GM21717 (cell line): ENCODE results near the gene THSD7A.

Experiments used
- ATAC-seq: cut with Tn5 transposase; IDR thresholded peaks from one replicate; pipeline ENCODE4 v1.9.1; 2021; ENCODE audit warnings: mild to moderate bottlenecking, moderate library complexity; ENCODE audit not compliant: unreplicated experiment

THSD7A gene

GRCh38 chr7:11751315-11751714 lies 80.7 kb downstream of the THSD7A start:
- ATAC-seq, result no peak

- no peak for ATAC-seq
These were observed 81.8 kb downstream of the THSD7A start for GRCh38 chr7:11750191-11750590.

DNA sequence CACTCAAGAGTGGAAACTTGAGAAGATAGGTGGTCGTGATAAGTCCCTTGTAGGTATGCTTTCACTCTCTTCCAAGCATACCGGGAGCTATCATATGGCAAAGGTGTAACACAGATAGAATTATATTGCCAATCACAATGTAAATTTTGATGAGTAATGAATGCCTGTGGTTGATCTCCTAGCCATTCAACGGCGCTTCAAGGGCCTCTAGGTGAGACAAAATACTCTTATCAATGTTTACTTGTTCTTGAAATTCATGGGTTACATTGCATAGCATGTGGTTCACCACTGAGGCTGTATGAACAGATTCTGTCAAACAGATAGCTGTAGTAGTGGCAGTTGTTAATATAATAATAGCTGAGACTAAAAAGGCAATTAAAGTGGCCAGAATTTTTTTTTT lies 82.4 kb downstream of the THSD7A start:
- ATAC-seq, result no peak

DNA sequence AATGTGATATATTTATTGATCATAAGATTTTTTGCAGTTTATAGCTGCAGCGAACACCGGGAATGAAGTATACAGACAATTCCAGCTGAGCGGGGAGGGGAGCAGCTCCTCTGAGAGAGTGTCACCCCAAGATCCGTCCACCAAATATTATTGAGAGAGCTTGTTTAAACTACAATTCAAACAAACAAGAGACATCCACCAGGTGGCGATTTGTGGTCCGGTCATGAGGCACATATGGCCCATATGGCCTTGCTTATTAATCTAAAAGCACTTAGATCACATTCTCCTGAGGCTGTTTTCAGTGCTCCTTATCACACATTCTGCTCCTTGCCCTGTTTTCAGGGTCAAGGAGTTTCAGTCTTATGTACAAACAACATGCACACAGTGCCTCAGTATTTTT lies 83.1 kb downstream of the THSD7A start:
- no peak for ATAC-seq

DNA sequence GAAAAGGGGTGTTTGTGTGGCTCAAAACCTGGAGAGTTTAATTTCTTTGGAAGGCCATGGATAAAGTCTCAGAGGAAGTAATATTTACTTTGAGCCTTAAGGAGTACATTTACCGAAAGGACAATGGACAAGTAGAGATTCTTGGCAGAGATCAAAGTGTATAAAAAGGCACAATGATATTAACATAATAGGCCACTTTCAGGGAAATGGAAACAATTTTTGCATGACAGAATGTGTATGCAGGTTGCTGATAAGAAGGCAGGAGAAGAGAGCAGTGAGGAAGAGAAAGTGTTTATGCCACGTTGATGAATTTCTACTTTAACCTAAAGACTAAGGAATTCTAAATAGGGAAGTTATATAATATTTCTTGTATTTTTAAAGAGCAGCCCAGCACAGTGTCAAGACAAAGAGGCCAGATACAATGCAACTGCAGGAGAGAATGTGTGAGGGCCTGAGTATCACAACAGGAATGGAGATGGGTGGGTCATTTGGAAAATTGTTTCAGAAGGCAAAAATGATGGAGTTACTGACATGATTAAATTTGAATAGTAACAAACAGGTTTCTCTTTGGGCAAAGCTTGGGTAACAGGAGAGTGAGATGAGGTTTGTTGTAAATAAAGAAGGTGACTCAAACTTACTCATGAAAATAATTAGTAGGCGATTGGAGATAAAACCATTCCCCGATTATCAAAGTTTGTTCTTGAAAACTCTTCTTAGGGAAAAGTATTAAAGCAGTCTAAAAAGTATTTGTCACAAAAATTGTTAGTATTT lies 84.1 kb downstream of the THSD7A start:
- no peak for ATAC-seq

DNA sequence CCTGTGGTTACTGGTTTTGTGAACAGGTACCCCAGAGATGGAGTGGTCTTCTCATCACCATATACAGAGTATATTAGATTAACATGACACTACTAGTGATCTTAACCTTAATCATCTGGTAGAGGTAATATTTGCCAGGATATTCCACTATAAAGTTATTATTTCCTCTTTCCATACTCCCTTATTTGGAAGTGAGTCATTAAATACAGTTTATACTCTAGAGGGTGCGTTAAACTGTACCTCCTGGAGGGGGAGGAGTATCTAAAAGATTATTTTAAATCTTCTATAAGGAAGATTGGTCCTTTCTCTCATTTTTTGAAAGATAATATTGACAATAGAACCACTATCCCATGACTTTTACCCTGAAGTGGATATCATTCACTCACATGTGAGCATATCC lies 85.4 kb downstream of the THSD7A start:
- ATAC-seq, result no peak

DNA sequence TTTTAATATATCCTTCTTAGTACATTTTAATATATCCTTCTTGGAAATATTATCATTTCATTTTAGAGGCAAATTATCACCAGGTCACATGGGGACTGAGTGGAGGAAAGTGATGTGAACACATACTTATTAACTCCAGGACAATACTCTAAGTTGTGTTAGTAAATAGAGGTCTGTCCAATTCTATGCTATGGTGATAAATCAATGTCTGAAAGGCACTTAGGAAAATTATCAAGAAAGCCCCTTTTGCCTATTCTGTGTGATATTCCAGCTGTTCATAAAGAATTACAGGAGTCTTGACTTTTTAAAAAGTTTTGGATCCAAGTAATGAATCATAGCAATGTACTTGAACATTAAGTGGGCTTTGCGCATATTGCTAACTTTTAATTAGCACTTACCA lies 88.5 kb downstream of the THSD7A start:
- no peak for ATAC-seq

GRCh38 chr7:11743016-11743415 lies 89.0 kb downstream of the THSD7A start:
- ATAC-seq, result no peak

- no peak for ATAC-seq
These were observed 89.5 kb downstream of the THSD7A start for GRCh38 chr7:11742496-11742895.

- no peak for ATAC-seq
These were observed 94.3 kb downstream of the THSD7A start for GRCh38 chr7:11737723-11738122.

DNA sequence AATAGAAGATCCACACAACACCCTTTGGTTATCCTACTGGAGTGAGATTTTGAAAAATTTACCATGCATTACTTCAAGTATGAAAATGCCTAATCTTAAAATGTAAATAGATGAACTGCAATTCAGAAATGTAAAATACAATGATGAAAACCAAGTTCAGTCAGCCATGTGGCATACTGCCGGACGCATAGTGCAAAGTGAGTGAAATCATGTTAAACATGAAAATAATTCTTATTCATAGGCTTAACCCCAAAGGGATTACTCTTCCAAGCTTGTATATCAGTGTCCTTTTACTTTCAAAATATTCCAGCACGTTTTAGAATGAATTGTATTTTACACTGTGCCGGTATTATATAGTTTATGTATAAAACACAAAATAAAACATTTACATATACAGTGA lies 99.8 kb downstream of the THSD7A start:
- no peak for ATAC-seq

DNA sequence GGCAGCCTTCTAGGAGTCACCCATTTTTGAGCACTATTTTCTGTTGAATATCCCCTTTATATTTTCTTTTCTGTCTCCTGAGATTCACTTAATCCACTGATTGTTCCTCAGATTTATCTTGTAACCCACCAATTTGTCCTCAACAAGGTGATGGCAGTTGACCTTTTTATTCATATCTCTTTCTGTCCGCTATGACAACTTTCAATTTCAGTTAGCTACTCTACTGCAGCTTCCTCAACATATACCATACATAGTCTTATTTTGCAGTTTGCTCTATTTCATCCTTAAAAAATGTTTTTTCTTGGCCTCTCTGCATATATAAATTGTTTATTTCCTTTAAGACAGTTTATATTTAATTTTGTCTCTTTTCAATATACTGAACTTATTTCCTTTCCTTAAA lies 101.3 kb downstream of the THSD7A start:
- ATAC-seq, result no peak

GRCh38 chr7:11727864-11728263 lies 104.1 kb downstream of the THSD7A start:
- no peak for ATAC-seq

GRCh38 chr7:11726794-11727155 lies 105.2 kb downstream of the THSD7A start:
- ATAC-seq, result no peak

- no peak for ATAC-seq
These were observed 105.8 kb downstream of the THSD7A start for GRCh38 chr7:11726001-11726793.

DNA sequence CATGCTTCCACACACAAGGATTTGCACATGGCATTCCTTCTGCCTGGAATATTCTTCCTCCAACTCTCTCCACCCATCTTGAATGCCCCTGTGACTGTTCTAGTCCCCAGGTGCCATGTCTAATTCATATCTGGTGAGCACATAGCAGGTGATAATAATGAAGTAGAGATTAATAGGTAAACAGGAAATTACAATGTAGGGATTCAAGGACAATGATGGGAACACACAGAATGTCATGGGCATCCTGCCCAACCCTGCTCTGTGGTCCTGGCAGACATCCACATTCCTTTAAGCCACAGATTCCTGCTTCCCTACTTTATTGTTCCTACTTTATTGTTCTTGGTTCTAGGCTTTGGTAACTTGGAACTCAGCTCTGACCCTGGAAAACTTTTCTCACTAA lies 115.8 kb downstream of the THSD7A start:
- ATAC-seq, result no peak

DNA sequence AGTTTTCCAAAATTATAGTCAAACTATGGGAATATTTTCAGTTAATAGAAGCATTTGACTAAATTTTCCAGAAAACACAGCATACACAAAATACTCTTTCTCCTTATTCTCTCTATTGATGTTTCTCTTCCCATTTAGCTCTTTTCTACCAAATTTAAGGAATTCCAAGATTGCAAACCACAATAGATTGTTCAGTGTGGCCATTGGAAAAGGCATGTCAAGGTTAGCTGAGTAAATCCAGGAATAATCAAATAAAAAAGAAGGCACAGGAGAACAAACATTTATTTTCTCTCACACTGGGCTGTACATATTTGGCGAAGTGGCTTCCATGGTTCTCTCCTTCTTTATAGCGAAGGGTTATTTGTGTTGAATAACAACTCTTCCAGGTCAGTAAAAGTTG lies 117.3 kb downstream of the THSD7A start:
- ATAC-seq, result no peak

- ATAC-seq, result no peak
These were observed 117.8 kb downstream of the THSD7A start for GRCh38 chr7:11714205-11714604.

DNA sequence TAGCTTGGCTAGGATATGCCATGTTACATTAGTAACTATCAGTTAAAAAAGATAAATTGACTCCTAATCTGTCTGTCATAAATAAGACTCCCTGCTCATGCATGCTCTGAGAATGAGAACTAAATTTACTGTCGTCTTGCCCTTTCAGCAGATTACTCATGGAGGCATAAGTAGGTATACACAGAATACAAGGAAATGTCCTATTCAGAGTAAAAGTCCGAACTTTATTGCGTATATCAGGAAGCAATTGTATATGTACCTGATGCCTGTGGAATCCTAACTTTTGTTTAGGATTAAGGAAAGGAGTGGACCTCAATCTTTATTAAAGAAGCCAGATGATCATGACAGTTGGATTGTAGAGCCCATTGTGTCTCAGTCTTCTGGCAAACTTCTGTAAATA lies 118.6 kb downstream of the THSD7A start:
- no peak for ATAC-seq

DNA sequence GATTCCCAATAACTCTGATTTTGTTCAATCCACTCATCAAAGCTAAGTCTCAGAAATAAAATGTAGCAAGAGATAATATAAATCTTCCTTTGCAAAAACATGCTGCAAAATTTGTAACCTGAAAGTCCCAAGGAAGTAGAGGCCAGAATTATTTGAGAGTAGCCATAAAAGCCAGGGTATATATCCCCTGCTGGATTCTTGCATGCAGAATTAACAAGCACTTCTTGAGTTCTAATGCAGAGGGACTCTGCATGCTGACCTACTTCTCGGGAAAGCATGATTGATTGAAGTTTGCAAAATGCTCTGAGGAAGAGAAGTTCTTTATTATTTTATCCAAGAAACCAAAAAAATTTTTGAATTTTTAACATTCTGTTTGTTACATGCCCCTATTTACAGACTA lies 121.6 kb downstream of the THSD7A start:
- no peak for ATAC-seq

GRCh38 chr7:11709196-11709595 lies 122.8 kb downstream of the THSD7A start:
- ATAC-seq, result no peak

GRCh38 chr7:11707606-11708193 lies 124.3 kb downstream of the THSD7A start:
- no peak for ATAC-seq
